ENCODE measurements around the gene CSRP1. TPM values are rescaled to one million over a fixed set of nuclear protein-coding genes. Genes with fewer than 3 reads are reported as not detected.

Gene CSRP1
- total RNA-seq, 2 experiments from 2014 or later = 82.4 to 83.4 TPM

DNA sequence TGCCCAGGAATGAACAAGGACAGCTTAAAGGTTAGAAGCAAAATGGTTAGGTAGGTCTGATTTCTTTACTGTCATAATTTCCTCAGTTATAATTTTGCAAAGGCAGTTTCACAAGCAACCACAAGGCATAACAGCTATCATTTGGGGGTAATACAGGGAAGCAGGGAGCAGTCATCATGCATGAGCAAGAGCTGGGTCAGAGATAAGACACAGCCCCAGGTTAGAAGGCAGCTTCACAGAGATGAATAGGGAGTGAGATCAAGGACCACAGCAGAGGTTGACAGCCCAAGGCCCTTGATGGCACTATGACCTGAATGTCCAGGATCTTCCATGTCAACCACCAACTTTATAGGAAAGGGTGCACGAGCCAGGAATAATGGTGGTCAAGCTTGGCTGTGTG lies 9.0 kb upstream of the CSRP1 start:
- ChIA-PET CTCF (interaction anchor here (1.1 to 8.7 kb wide), 5 partner anchors 9 to 313 kb away, joined by 3 to 156 read pairs (median 3); partner anchors contain the start of genes CSRP1 and IPO9), POLR2A (no interaction called here)
- no peak for DNase-seq
- H3K27ac Mint-ChIP-seq = no peak overlapping the region
- H3K27me3 Mint-ChIP-seq = no peaks in the 10 kb centered on the region
- peaks cover 9% of the 10 kb centered on the region for H3K4me1 Mint-ChIP-seq
- no peak overlapping the region for H3K4me3 Mint-ChIP-seq
- no peaks in the 10 kb centered on the region for H3K9me3 Mint-ChIP-seq
- no peaks in the 10 kb centered on the region for H3K36me3 Mint-ChIP-seq (ENCODE audit: low read depth)

GRCh38 chr1:201515062-201515750 lies 8.3 kb upstream of the CSRP1 start:
- CTCF ChIA-PET = interaction anchor here (1.1 to 8.7 kb wide), 6 partner anchors 8 to 314 kb away, joined by 3 to 156 read pairs (median 3); partner anchors contain the start of genes CSRP1 and IPO9
- H3K27ac Mint-ChIP-seq = no peak overlapping the region
- H3K36me3 Mint-ChIP-seq (ENCODE audit: low read depth) = no peaks in the 10 kb centered on the region
- no peaks in the 10 kb centered on the region for H3K27me3 Mint-ChIP-seq
- POLR2A ChIA-PET = no interaction called here
- no peaks in the 10 kb centered on the region for H3K9me3 Mint-ChIP-seq
- no peak for DNase-seq
- H3K4me1 Mint-ChIP-seq = peaks cover 9% of the 10 kb centered on the region
- H3K4me3 Mint-ChIP-seq = no peak overlapping the region

- H3K9me3 Mint-ChIP-seq = no peaks in the 10 kb centered on the region
- H3K27me3 Mint-ChIP-seq = no peaks in the 10 kb centered on the region
- no peak for DNase-seq
- peaks cover 5% of the 10 kb centered on the region for H3K36me3 Mint-ChIP-seq (ENCODE audit: low read depth)
- no peak overlapping the region for H3K27ac Mint-ChIP-seq
- ChIA-PET POLR2A (no interaction called here), CTCF (interaction anchor here (1.1 to 8.7 kb wide), 5 partner anchors 15 to 67 kb away, joined by 3 to 156 read pairs (median 8); no protein-coding TSS in a partner anchor)
- peaks cover 16% of the 10 kb centered on the region for H3K4me1 Mint-ChIP-seq
- no peak overlapping the region for H3K4me3 Mint-ChIP-seq
Observed at GRCh38 chr1:201514466-201514865, 7.5 kb upstream of the CSRP1 start.

GRCh38 chr1:201513498-201514243 lies 6.7 kb upstream of the CSRP1 start:
- no peak overlapping the region for H3K4me3 Mint-ChIP-seq
- H3K9me3 Mint-ChIP-seq = no peaks in the 10 kb centered on the region

GRCh38 chr1:201511941-201512539 lies 5.1 kb upstream of the CSRP1 start:
- H3K27ac Mint-ChIP-seq = no peak overlapping the region
- H3K9me3 Mint-ChIP-seq = no peaks in the 10 kb centered on the region

More at GRCh38 chr1:201513498-201514243, 6.7 kb upstream of the CSRP1 start:
- Mint-ChIP-seq H3K27ac (no peak overlapping the region), H3K27me3 (no peaks in the 10 kb centered on the region), H3K36me3 (ENCODE audit: low read depth) (peaks cover 5% of the 10 kb centered on the region), H3K4me1 (peaks cover 20% of the 10 kb centered on the region)
- DNase-seq = no peak
- ChIA-PET CTCF (interaction anchor here (0.7 to 8.7 kb wide), 29 partner anchors 8 to 382 kb away, joined by 3 to 156 read pairs (median 4); partner anchors contain the start of gene PHLDA3), POLR2A (interaction anchor here (0.6 kb wide), 1 partner anchor 35 kb away, joined by 3 read pairs; no protein-coding TSS in a partner anchor)

DNA sequence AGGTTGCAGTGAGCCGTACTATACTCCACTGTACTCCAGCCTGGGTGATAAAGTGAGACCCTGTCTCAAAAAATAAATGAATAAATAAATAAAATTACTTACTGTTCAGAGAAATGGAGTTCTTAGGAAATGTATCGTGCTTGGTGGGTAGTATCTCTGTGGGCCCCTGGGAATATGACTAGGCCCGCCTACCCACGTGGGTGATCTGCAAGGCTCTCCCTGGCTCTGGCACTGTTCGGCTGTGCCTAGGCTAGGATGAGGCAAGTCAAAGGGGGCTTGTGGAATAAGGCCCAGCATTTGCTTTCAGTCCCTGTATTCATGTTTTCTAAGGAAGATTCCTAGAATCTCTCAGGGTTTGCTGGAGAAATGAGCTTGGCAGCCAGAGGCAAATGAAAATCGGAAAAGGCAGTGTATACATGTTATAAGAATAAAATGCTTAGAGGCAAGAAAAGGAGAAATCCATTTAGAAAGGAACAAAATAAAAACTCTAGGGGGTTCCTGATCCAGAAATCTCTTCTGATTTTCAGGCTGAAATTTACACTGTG lies 4.5 kb upstream of the CSRP1 start:
- peaks cover 5% of the 10 kb centered on the region for H3K36me3 Mint-ChIP-seq (ENCODE audit: low read depth)
- H3K4me1 Mint-ChIP-seq = peaks cover 34% of the 10 kb centered on the region
- POLR2A ChIA-PET = interaction anchor here (0.5 to 0.6 kb wide), 2 partner anchors 9 kb away, joined by 3 to 4 read pairs; no protein-coding TSS in a partner anchor

More at GRCh38 chr1:201511941-201512539, 5.1 kb upstream of the CSRP1 start:
- ChIA-PET POLR2A (interaction anchor here (0.5 to 0.6 kb wide), 2 partner anchors 9 to 10 kb away, joined by 3 to 4 read pairs; no protein-coding TSS in a partner anchor), CTCF (interaction anchor here (0.6 to 8.7 kb wide), 22 partner anchors 9 to 770 kb away, joined by 3 to 156 read pairs (median 6); partner anchors contain the start of gene PHLDA3)
- no peaks in the 10 kb centered on the region for H3K27me3 Mint-ChIP-seq
- DNase-seq = no peak
- peaks cover 32% of the 10 kb centered on the region for H3K4me1 Mint-ChIP-seq
- H3K36me3 Mint-ChIP-seq (ENCODE audit: low read depth) = peaks cover 5% of the 10 kb centered on the region
- H3K4me3 Mint-ChIP-seq = no peak overlapping the region

DNA sequence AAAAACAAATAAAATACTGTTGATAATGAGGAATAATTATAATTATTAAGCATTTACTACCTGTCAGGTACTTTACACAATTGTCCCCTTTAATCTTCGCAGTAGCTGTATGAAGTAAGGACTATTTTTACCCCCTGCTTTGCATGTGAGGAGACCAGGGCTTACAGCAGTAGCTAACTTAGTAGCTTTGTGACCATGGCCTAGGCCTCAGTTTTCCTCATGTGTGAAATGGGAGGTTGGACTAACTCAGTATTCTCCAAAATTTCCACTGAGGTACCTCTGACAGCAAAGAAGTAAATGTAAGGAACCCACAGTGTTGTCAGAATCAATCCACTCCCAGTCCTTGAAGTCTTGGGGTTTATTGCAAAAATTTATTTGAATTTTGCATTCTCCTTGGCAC lies 3.8 kb upstream of the CSRP1 start:
- no peaks in the 10 kb centered on the region for H3K27me3 Mint-ChIP-seq
- no peak overlapping the region for H3K27ac Mint-ChIP-seq
- CTCF ChIA-PET = interaction anchor here (0.7 to 4.1 kb wide), 6 partner anchors 11 to 63 kb away, joined by 3 to 99 read pairs (median 4); no protein-coding TSS in a partner anchor
- no peak for DNase-seq
- H3K4me3 Mint-ChIP-seq = no peak overlapping the region
- POLR2A ChIA-PET = no interaction called here
- H3K36me3 Mint-ChIP-seq (ENCODE audit: low read depth) = peaks cover 5% of the 10 kb centered on the region
- H3K4me1 Mint-ChIP-seq = peaks cover 39% of the 10 kb centered on the region
- no peaks in the 10 kb centered on the region for H3K9me3 Mint-ChIP-seq

More for the DNA sequence above, 4.5 kb upstream of the CSRP1 start:
- CTCF ChIA-PET = interaction anchor here (1.0 to 8.7 kb wide), 10 partner anchors 10 to 76 kb away, joined by 3 to 156 read pairs (median 12); partner anchors contain the start of gene PHLDA3
- H3K9me3 Mint-ChIP-seq = no peaks in the 10 kb centered on the region
- H3K4me3 Mint-ChIP-seq = no peak overlapping the region
- H3K27me3 Mint-ChIP-seq = no peaks in the 10 kb centered on the region
- no peak for DNase-seq
- no peak overlapping the region for H3K27ac Mint-ChIP-seq

DNA sequence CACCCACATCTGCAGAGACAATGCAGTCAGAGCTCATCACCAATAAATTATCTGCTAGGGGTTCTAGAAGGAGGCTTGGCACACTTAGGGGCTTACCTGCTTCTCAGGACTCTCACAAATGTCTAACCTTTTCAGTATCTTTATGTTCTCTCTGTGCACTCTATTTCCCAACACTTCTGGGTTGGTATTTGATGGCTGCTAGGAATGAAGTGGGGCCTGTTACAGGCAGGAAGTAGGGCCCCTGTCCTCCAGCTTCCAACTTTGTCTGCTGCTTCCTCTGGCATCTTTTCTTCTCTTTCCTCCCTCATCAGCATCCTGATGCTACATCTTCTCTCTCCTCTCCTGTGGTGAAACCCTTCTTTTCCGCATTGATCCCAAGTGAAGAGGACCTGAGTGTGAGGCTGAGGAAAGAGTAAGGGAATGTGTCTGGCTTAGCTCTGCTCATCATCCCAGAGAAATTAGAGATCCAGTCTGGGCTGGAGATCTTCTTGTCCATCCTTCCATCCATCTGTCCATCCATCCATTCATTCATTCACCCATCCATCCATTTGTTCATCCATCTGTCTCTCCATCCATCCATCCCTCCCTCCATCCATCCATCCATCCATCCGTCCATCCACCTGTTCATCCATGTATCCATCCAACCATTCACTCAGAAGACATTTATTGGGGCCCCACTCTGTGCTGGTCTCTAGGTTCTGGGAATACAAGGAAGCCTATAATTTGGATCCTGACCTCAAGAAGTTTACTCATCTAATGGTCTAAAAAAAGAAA lies 2.9 kb upstream of the CSRP1 start:
- Mint-ChIP-seq H3K4me3 (no peak overlapping the region), H3K4me1 (peaks cover 48% of the 10 kb centered on the region), H3K9me3 (no peaks in the 10 kb centered on the region), H3K36me3 (ENCODE audit: low read depth) (peaks cover 7% of the 10 kb centered on the region), H3K27ac (no peak overlapping the region), H3K27me3 (no peaks in the 10 kb centered on the region)
- POLR2A ChIA-PET = no interaction called here
- CTCF ChIA-PET = interaction anchor here (0.7 to 1.5 kb wide), 5 partner anchors 11 to 62 kb away, joined by 3 to 8 read pairs (median 3); no protein-coding TSS in a partner anchor
- no peak for DNase-seq

DNA sequence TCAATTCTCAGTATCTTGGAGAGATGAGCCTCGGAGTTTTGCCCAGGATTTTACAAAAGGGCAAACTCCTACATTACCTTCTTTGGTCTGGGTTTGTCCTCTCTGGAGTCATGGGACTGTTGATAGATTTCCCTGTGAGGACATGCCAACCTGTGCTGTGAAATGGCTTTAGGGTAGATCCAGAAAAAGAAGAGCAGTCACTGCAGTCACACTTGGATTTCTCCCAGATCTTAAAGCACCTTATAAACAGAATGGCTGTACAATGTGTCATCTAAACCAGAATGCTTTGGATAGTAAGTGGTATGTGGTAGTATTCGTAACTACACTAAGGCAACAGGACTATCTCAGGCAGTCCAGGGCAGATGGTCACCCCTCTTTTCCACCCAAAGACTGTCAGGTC lies 1.9 kb upstream of the CSRP1 start:
- no peaks in the 10 kb centered on the region for H3K27me3 Mint-ChIP-seq
- H3K27ac Mint-ChIP-seq = no peak overlapping the region
- H3K4me3 Mint-ChIP-seq = no peak overlapping the region
- CTCF ChIA-PET = interaction anchor here (0.6 to 4.0 kb wide), 4 partner anchors 10 to 489 kb away, joined by 3 to 29 read pairs (median 6); no protein-coding TSS in a partner anchor
- peaks cover 55% of the 10 kb centered on the region for H3K4me1 Mint-ChIP-seq
- H3K36me3 Mint-ChIP-seq (ENCODE audit: low read depth) = peaks cover 7% of the 10 kb centered on the region
- POLR2A ChIA-PET = no interaction called here
- no peak for DNase-seq
- no peaks in the 10 kb centered on the region for H3K9me3 Mint-ChIP-seq

- Mint-ChIP-seq H3K36me3 (ENCODE audit: low read depth) (peaks cover 7% of the 10 kb centered on the region), H3K4me3 (peak overlapping the region; percentile 96), H3K27ac (peak overlapping the region; percentile 93), H3K4me1 (peaks cover 56% of the 10 kb centered on the region), H3K27me3 (no peaks in the 10 kb centered on the region), H3K9me3 (no peaks in the 10 kb centered on the region)
- no peak for DNase-seq
- ChIA-PET POLR2A (no interaction called here), CTCF (interaction anchor here (1.0 to 4.0 kb wide), 5 partner anchors 9 to 59 kb away, joined by 3 to 29 read pairs (median 3); no protein-coding TSS in a partner anchor)
Observed at GRCh38 chr1:201507360-201507675, 395 bp upstream of the CSRP1 start.

DNA sequence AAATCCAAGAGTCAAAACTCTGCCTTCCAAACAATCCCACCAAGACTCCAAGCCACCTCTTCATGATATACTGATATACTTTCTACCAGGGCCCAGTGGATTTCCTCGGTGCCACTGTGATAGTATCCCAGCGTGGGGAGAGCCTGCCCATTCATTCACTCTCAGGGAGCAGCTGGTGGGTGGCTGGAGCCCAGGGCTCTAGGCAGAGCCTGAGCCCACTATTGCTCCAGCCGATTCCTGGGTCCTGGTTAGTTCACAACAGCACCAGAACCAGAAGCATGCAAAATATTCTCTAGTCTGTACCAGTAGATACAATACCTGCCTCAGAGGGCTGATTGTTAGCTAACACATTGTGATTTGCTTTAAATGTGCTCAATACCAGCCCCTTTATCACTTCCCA lies 831 bp downstream of the CSRP1 start:
- Mint-ChIP-seq H3K27ac (peak overlapping the region; percentile 95), H3K4me3 (peak overlapping the region; percentile 96), H3K36me3 (ENCODE audit: low read depth) (peaks cover 11% of the 10 kb centered on the region), H3K4me1 (peaks cover 54% of the 10 kb centered on the region), H3K27me3 (no peaks in the 10 kb centered on the region), H3K9me3 (no peaks in the 10 kb centered on the region)
- no peak for DNase-seq
- ChIA-PET CTCF (interaction anchor here (2.3 to 12.3 kb wide), 3 partner anchors 7 to 58 kb away, joined by 7 to 99 read pairs (median 29); no protein-coding TSS in a partner anchor), POLR2A (no interaction called here)
